NCI-H1694 (cell line): ENCODE data around the gene SLC25A34.
A peak's percentile ranks its signal among the peaks of the same experiment; 100 is the strongest.

Source experiments
- DNase-seq: peaks from one replicate; lab custom pipeline; 2025; lab: John Stamatoyannopoulos, UW

SLC25A34 gene

GRCh38 chr1:15733218-15733725, 2.8 kb upstream of the SLC25A34 start:
- no peak for DNase-seq

GRCh38 chr1:15733726-15734226, 2.3 kb upstream of the SLC25A34 start:
- no peak for DNase-seq

- DNase-seq, result no peak
Observed at GRCh38 chr1:15734296-15734695, 1.8 kb upstream of the SLC25A34 start.

- no peak for DNase-seq
Observed at GRCh38 chr1:15734901-15735300, 1.2 kb upstream of the SLC25A34 start.

- no peak for DNase-seq
Observed at GRCh38 chr1:15735304-15736037, 587 bp upstream of the SLC25A34 start.

- DNase-seq, result no peak
Observed at GRCh38 chr1:15736892-15737261, 819 bp downstream of the SLC25A34 start.

- no peak for DNase-seq
Observed at GRCh38 chr1:15737324-15738319, 1.6 kb downstream of the SLC25A34 start.

GRCh38 chr1:15738416-15739113, 2.5 kb downstream of the SLC25A34 start:
- no peak for DNase-seq

GRCh38 chr1:15739259-15739658, 3.2 kb downstream of the SLC25A34 start:
- DNase-seq, result no peak

GRCh38 chr1:15739745-15740144, 3.7 kb downstream of the SLC25A34 start:
- DNase-seq, result no peak

GRCh38 chr1:15740924-15741850, 5.1 kb downstream of the SLC25A34 start:
- peak; percentile 41 for DNase-seq

- no peak for DNase-seq
Observed at GRCh38 chr1:15742339-15742801, 6.3 kb downstream of the SLC25A34 start, which contains the start of gene TMEM82. TMEM82 (plus strand) TSS chr1:15742499; CDS start chr1:15742560, 61 bp downstream.

- DNase-seq, result no peak
Observed at GRCh38 chr1:15744122-15744679, 8.1 kb downstream of the SLC25A34 start.

- no peak for DNase-seq
Observed at GRCh38 chr1:15747378-15747777, 11.3 kb downstream of the SLC25A34 start.

GRCh38 chr1:15748264-15748663, 12.2 kb downstream of the SLC25A34 start:
- no peak for DNase-seq

- DNase-seq, result no peak
Observed at GRCh38 chr1:15748690-15749398, 12.8 kb downstream of the SLC25A34 start.

GRCh38 chr1:15749399-15750291, 13.6 kb downstream of the SLC25A34 start:
- no peak for DNase-seq

GRCh38 chr1:15750924-15751323, 14.9 kb downstream of the SLC25A34 start:
- no peak for DNase-seq

- DNase-seq, result no peak
Observed at GRCh38 chr1:15751717-15752116, 15.7 kb downstream of the SLC25A34 start.
